Sigmoid colon (tissue), 7 donors: ENCODE data around the gene SERPIND1. TPM values are rescaled to one million over a fixed set of nuclear protein-coding genes. Genes with fewer than 3 reads are reported as not detected.

Experiments used
- DNase-seq: peaks from one replicate; pipeline ENCODE4 v3.0.0-alpha.2; 2019
- H3K27ac ChIP-seq, 4 donors: fragments of 200-600 bp; sonication (generic); one replicate each; pipeline ENCODE4 v1.5.1; 2016 to 2019; ENCODE audit warnings: mild to moderate bottlenecking in 1 of 4
- H3K27me3 ChIP-seq, 3 donors: fragments of 200-600 bp; sonication (generic); one replicate each; pipeline ENCODE4 v1.5.1; 2019; ENCODE audit warnings: mild to moderate bottlenecking in 1 of 3
- H3K36me3 ChIP-seq, 4 donors: fragments of 200-600 bp; sonication (generic); one replicate each; pipeline ENCODE4 v1.5.1; 2016 to 2019
- H3K4me1 ChIP-seq, 4 donors: fragments of 200-600 bp; sonication (generic); one replicate each; pipeline ENCODE4 v1.5.1; 2017 to 2019
- H3K4me3 ChIP-seq, 4 donors: fragments of 200-600 bp; sonication (generic); one replicate each; pipeline ENCODE4 v1.5.1; 2017 to 2019; ENCODE audit warnings: mild to moderate bottlenecking in 2 of 4, moderate library complexity in 1 of 4
- H3K9me3 ChIP-seq, 4 donors: fragments of 200-600 bp in 3 of 4; sonication (generic) in 3 of 4; one replicate each; pipeline versions ENCODE4 v1.5.1 to v1.6.1; 2013 to 2019
- EP300 ChIP-seq, 4 donors: sonication (generic); formaldehyde crosslinking; IDR thresholded peaks; one replicate each; pipeline ENCODE4 v1.6.1; 2017; ENCODE audit warnings: antibody characterized with exemption in 4 of 4
- POLR2A ChIP-seq, 2 donors: fragments of 450-650 bp; IDR thresholded peaks; one replicate each; pipeline ENCODE4 v1.6.1; 2016; ENCODE audit warnings: antibody characterized with exemption in 2 of 2, mild to moderate bottlenecking in 2 of 2, moderate library complexity in 2 of 2
- POLR2AphosphoS5 ChIP-seq, 4 donors: sonication (generic); formaldehyde crosslinking; IDR thresholded peaks; one replicate each; pipeline ENCODE4 v1.6.1; 2017; ENCODE audit warnings: antibody characterized with exemption in 4 of 4
- WGBS, 2 donors: extraction: QIAGEN DNeasy Blood & Tissue Kit; methylation state at CpG; one replicate each; pipeline ENCODE4 v1.1.7; 2013; 5-methylcytosine and 5-hydroxymethylcytosine counted together
- intact Hi-C: fragments of 100-400 bp; cut with DNase I; formaldehyde crosslinking; loops from one replicate; pipeline ENCODE4 v1.15.1; 2023
- polyA plus RNA-seq, 3 donors: library from polyadenylated mRNA; stranded (reverse); fragments of 200-250 nt; gene quantifications; one replicate each; pipeline ENCODE4 v1.2.3, GENCODE V29; 2013
- total RNA-seq, 4 donors: library from RNA; depleted of rRNA; stranded (reverse); fragments of >200 nt; gene quantifications; one replicate each; pipeline ENCODE4 v1.1.0, GENCODE V29; 2016
- TF ChIP-seq, protein P1 (sequence below), 4 experiments: fragments of 450-650 bp in 3 of 4; fragments of 200-600 bp in 1 of 4; IDR thresholded peaks; one replicate each; pipeline ENCODE4 v1.5.1; 2016 to 2019; ENCODE audit warnings: antibody characterized with exemption in 4 of 4, mild to moderate bottlenecking in 3 of 4, moderate library complexity in 2 of 4
- donor health status: healthy with polysubstance abuse.
- donor health status: Bipolar disorder and iron deficiency.
- donor health status: healthy.

SERPIND1 gene
- total and polyA plus RNA-seq, 7 donors, result 0.04 TPM; not detected in 6

DNA sequence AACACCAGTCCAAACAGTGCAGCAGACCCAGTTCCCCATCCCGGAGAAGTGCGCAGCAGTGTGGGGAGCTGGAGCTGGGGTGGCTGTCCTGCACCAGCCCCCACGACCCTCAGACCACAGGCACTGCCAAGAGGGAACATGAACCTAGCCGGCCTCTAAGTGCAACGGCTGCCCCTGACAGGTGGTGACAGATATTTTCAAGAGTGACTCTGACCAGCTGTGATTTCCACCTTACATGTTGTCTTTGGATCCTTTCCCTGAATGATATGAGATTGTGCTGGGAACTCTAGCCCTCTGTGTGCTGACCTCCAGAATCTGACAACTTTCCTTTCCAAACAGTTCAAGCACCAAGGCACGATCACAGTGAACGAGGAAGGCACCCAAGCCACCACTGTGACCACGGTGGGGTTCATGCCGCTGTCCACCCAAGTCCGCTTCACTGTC lies 12.6 kb downstream of the SERPIND1 start:
- peaks cover 13 to 72% (median 21%) of the 10 kb centered on the region in 4 donors for H3K36me3 ChIP-seq
- 87 to 94% methylated on average over 10 of the region's 10 CpGs for WGBS, 2 donors
- TF ChIP-seq POLR2A (IDR thresholded peaks at IDR 0.05) (no peak), POLR2AphosphoS5 (IDR thresholded peaks at IDR 0.05) (no peak), EP300 (IDR thresholded peaks at IDR 0.05) (no peak)
- TF ChIP-seq, protein P1, sequence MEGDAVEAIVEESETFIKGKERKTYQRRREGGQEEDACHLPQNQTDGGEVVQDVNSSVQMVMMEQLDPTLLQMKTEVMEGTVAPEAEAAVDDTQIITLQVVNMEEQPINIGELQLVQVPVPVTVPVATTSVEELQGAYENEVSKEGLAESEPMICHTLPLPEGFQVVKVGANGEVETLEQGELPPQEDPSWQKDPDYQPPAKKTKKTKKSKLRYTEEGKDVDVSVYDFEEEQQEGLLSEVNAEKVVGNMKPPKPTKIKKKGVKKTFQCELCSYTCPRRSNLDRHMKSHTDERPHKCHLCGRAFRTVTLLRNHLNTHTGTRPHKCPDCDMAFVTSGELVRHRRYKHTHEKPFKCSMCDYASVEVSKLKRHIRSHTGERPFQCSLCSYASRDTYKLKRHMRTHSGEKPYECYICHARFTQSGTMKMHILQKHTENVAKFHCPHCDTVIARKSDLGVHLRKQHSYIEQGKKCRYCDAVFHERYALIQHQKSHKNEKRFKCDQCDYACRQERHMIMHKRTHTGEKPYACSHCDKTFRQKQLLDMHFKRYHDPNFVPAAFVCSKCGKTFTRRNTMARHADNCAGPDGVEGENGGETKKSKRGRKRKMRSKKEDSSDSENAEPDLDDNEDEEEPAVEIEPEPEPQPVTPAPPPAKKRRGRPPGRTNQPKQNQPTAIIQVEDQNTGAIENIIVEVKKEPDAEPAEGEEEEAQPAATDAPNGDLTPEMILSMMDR (IDR thresholded peaks at IDR 0.05), result no peak

DNA sequence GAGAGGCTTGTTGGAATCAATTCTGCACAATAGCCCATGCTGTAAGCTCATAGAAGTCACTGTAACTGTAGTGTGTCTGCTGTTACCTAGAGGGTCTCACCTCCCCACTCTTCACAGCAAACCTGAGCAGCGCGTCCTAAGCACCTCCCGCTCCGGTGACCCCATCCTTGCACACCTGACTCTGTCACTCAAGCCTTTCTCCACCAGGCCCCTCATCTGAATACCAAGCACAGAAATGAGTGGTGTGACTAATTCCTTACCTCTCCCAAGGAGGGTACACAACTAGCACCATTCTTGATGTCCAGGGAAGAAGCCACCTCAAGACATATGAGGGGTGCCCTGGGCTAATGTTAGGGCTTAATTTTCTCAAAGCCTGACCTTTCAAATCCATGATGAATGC lies 13.3 kb downstream of the SERPIND1 start:
- no peaks in the 10 kb centered on the region for H3K4me1 ChIP-seq
- intact Hi-C loops, result no loop called here
- H3K9me3 ChIP-seq, result no peaks in the 10 kb centered on the region
- H3K4me3 ChIP-seq, result no peak overlapping the region
- no peaks in the 10 kb centered on the region for H3K27me3 ChIP-seq
- WGBS, 2 donors, result 97 to 99% methylated on average over 4 of the region's 4 CpGs
- no peak for DNase-seq
- H3K27ac ChIP-seq, result no peak overlapping the region
- TF ChIP-seq POLR2AphosphoS5 (IDR thresholded peaks at IDR 0.05) (no peak), EP300 (IDR thresholded peaks at IDR 0.05) (no peak), POLR2A (IDR thresholded peaks at IDR 0.05) (no peak)
- peaks cover 13 to 78% (median 19%) of the 10 kb centered on the region in 4 donors for H3K36me3 ChIP-seq

More for the DNA sequence above, 12.6 kb downstream of the SERPIND1 start:
- intact Hi-C loops, result no loop called here
- Histone ChIP-seq H3K9me3 (no peaks in the 10 kb centered on the region), H3K4me3 (no peak overlapping the region), H3K27ac (no peak overlapping the region), H3K27me3 (no peaks in the 10 kb centered on the region), H3K4me1 (no peaks in the 10 kb centered on the region)
- DNase-seq, result no peak

DNA sequence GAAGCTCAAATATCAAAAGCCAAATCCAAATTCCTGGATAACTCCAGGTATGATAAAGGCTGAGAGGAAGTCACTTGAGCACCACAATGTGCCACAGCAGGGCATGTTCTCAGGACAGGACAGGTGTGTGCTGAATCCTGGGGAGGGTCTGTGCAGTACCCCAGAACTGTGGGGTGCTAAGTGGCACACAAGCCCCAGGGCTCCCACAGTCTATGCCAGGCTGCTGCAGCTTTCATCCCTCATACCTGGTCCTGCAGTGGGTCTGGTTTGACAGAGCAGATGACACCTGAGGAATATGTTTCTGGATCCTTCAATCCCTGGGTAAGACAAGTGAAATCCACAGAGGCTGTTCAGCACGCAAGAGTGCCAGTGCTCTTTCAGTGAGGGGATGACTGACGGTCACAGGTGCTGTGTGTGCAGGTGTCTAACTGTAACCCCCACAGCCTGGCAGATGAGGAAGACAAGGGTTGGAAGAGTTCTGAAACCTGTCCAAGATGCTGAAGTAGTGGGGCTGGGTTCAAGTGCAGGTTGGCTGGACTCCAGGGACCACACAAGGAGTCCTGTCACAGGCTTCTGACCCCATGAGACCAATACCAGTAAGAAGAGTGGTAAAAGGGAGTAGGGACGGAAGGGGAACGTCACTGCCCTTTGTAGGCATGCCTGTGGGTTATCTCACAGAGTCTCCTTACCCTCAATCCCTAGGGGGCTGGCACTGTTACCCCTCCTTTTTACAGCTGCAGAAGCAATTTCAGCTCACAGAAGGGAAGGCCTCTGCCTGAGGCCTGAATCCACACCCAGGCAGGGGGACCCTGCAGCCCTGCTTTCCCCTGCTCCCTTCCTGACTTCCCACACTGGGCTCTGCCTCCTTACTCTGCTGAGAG lies 14.1 kb downstream of the SERPIND1 start:
- peaks cover 13 to 80% (median 24%) of the 10 kb centered on the region in 4 donors for H3K36me3 ChIP-seq
- intact Hi-C loops, result no loop called here
- WGBS, 2 donors, result 95 to 96% methylated on average over 4 of the region's 4 CpGs

DNA sequence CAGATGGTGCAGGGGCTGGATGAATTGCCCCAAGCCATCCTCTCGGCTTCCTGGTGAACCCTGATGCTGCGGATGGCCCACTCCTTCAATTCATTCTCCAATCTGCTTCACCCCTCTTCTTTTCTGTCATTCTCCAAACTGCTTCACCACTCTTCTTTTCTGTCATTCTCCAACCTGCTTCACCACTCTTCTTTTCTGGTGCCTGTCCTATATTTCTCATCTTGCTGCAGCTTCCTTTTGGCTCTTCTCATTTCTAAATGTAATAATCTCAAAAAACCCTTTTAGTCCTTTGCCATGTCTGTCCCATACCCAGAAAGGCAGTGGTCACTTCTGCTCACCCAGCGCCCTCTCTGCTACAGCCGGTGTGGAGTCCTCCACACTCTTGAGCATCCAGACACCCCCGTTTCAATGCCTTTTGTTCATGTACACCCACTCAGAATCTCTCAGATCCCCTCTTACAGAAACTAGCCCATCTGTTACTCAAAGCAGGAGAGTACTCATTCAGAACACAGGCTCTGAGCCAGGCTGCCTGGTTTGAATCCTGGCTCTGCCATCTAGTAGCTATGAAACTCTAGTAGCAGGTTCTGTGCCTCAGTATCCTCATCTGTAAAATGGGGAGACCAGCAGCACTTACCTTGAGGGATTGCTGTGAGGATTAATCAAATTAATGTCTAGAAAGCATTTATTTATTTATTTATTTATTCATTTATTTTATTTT lies 14.9 kb downstream of the SERPIND1 start:
- intact Hi-C loops, result no loop called here
- no peak for DNase-seq
- Histone ChIP-seq H3K27ac (no peak overlapping the region), H3K27me3 (no peaks in the 10 kb centered on the region), H3K9me3 (no peaks in the 10 kb centered on the region), H3K4me1 (no peaks in the 10 kb centered on the region), H3K4me3 (no peak overlapping the region), H3K36me3 (peaks cover 13 to 73% (median 26%) of the 10 kb centered on the region in 4 donors)
- WGBS, 2 donors, result 94 to 95% methylated on average over 5 of the region's 5 CpGs
- TF ChIP-seq POLR2AphosphoS5 (IDR thresholded peaks at IDR 0.05) (no peak), EP300 (IDR thresholded peaks at IDR 0.05) (no peak), POLR2A (IDR thresholded peaks at IDR 0.05) (no peak)
- TF ChIP-seq, protein P1 (IDR thresholded peaks at IDR 0.05), result no peak

More for the DNA sequence above, 14.1 kb downstream of the SERPIND1 start:
- Histone ChIP-seq H3K4me1 (no peaks in the 10 kb centered on the region), H3K9me3 (no peaks in the 10 kb centered on the region), H3K27me3 (no peaks in the 10 kb centered on the region), H3K4me3 (no peak overlapping the region), H3K27ac (no peak overlapping the region)
- no peak for DNase-seq
- no peak for TF ChIP-seq POLR2A (IDR thresholded peaks at IDR 0.05)
- TF ChIP-seq, protein P1 (IDR thresholded peaks at IDR 0.05), result no peak
- no peak for TF ChIP-seq EP300 (IDR thresholded peaks at IDR 0.05)
- no peak for TF ChIP-seq POLR2AphosphoS5 (IDR thresholded peaks at IDR 0.05)
